Left lung (tissue), 10 donors: ENCODE results near the gene IL17B. TPM values are rescaled to one million over a fixed set of nuclear protein-coding genes. Genes with fewer than 3 reads are reported as not detected.

Source experiments
- ATAC-seq: fragments of 200-7000 bp; cut with Tn5 transposase; one replicate; pipeline ENCODE4 v1.9.1; 2020; ENCODE audit warnings: moderate library complexity
- DNase-seq, 4 donors: peaks; one replicate each; pipeline ENCODE4 v3.0.0-alpha.2; 2013 to 2020
- H3K27ac ChIP-seq, 2 donors: fragments of 200-600 bp; sonication (generic) in 1 of 2; one replicate each; pipeline versions ENCODE4 v1.5.0 to v1.8.0; 2020 to 2021
- H3K27me3 ChIP-seq, 2 donors: fragments of 200-600 bp; sonication (generic) in 1 of 2; one replicate each; pipeline versions ENCODE4 v1.5.0 to v1.8.0; 2020 to 2021
- H3K36me3 ChIP-seq, 2 donors: fragments of 200-600 bp; sonication (generic) in 1 of 2; one replicate each; pipeline versions ENCODE4 v1.5.0 to v1.8.0; 2020 to 2021
- H3K4me1 ChIP-seq, 2 donors: fragments of 200-600 bp; one replicate each; pipeline ENCODE4 v1.8.0; 2021
- H3K4me3 ChIP-seq, 2 donors: fragments of 200-600 bp; sonication (generic) in 1 of 2; one replicate each; pipeline versions ENCODE4 v1.5.0 to v1.8.0; 2020 to 2021; ENCODE audit warnings: mild to moderate bottlenecking in 1 of 2
- H3K9me3 ChIP-seq, 2 donors: fragments of 200-600 bp; sonication (generic) in 1 of 2; one replicate each; pipeline versions ENCODE4 v1.5.0 to v1.8.0; 2020 to 2021
- CTCF ChIP-seq, 2 donors: fragments of 200-600 bp; sonication (generic) in 1 of 2; IDR thresholded peaks; one replicate each; pipeline versions ENCODE4 v1.5.0 to v1.8.0; 2021; ENCODE audit warnings: antibody characterized with exemption in 2 of 2
- intact Hi-C, 2 donors: fragments of 100-400 bp; cut with DNase I; formaldehyde crosslinking; loops; one replicate each; pipeline versions ENCODE4 v1.11.2 to v1.14.2; 2022
- polyA plus RNA-seq, 6 donors: library from polyadenylated mRNA; unstranded; fragments of 120-200 nt; gene quantifications; one replicate each; pipeline ENCODE4 v1.2.1, GENCODE V29; 2013; ENCODE audit not compliant: insufficient read length in 6 of 6
- total RNA-seq, 2 donors: library from RNA; stranded (reverse); fragmentation: NEBNext Ultra II Directional; extraction: Animal tissue kit (Norgen Biotek cat#: 25700); gene quantifications; one replicate each; pipeline ENCODE4 v1.2.1, GENCODE V29; 2021
- donor health status: DM: no; HTN: yes; CAD: no.
- donor health status: DM: no; HTN: no; CAD: no.

IL17B gene
- total and polyA plus RNA-seq, 8 donors = 0.42 to 1.9 (median 1.4) TPM; not detected in 1

GRCh38 chr5:149408252-149409099, 29.4 kb upstream of the IL17B start:
- peaks cover 0 to 3% of the 10 kb centered on the region in 2 donors for H3K4me1 ChIP-seq
- intact Hi-C loops = no loop called here

GRCh38 chr5:149407323-149408251, 28.5 kb upstream of the IL17B start:
- H3K27me3 ChIP-seq = no peaks in the 10 kb centered on the region
- DNase-seq = no peak
- intact Hi-C loops = no loop called here
- H3K36me3 ChIP-seq = no peaks in the 10 kb centered on the region
- H3K9me3 ChIP-seq = no peaks in the 10 kb centered on the region
- ATAC-seq = no peak
- no peak for TF ChIP-seq CTCF (IDR thresholded peaks at IDR 0.05)
- peak overlapping the region; percentile 35 to 44 for H3K4me3 ChIP-seq
- H3K27ac ChIP-seq = peak overlapping the region; percentile 50 to 79
- H3K4me1 ChIP-seq = peaks cover 0 to 3% of the 10 kb centered on the region in 2 donors

More at GRCh38 chr5:149408252-149409099, 29.4 kb upstream of the IL17B start:
- Histone ChIP-seq H3K4me3 (peak overlapping the region; percentile 35 to 44), H3K27ac (peak overlapping the region; percentile 50 to 79), H3K9me3 (no peaks in the 10 kb centered on the region), H3K27me3 (no peaks in the 10 kb centered on the region), H3K36me3 (no peaks in the 10 kb centered on the region)
- DNase-seq (no peak), ATAC-seq (no peak)
- no peak for TF ChIP-seq CTCF (IDR thresholded peaks at IDR 0.05)

- peak overlapping the region; percentile 50 to 79 for H3K27ac ChIP-seq
- TF ChIP-seq CTCF (IDR thresholded peaks at IDR 0.05) = no peak
- DNase-seq (no peak), ATAC-seq (no peak)
- H3K4me3 ChIP-seq = peak overlapping the region; percentile 35 to 44
- no peaks in the 10 kb centered on the region for H3K9me3 ChIP-seq
- no peaks in the 10 kb centered on the region for H3K27me3 ChIP-seq
- intact Hi-C loops = no loop called here
- peaks cover 0 to 3% of the 10 kb centered on the region in 2 donors for H3K4me1 ChIP-seq
- no peaks in the 10 kb centered on the region for H3K36me3 ChIP-seq
Measured at GRCh38 chr5:149406979-149407306, 27.9 kb upstream of the IL17B start.

- intact Hi-C loops = no loop called here
- no peaks in the 10 kb centered on the region for H3K36me3 ChIP-seq
- DNase-seq (peak in 3 of 4 donors; percentile 71 to 89 (median 77)), ATAC-seq (peak; percentile 75)
- TF ChIP-seq CTCF (IDR thresholded peaks at IDR 0.05) = no peak
- no peaks in the 10 kb centered on the region for H3K9me3 ChIP-seq
- H3K27me3 ChIP-seq = no peaks in the 10 kb centered on the region
- peak overlapping the region; percentile 50 to 79 for H3K27ac ChIP-seq
- H3K4me1 ChIP-seq = peaks cover 0 to 3% of the 10 kb centered on the region in 2 donors
- H3K4me3 ChIP-seq = peak overlapping the region; percentile 35 to 44
Measured at GRCh38 chr5:149406203-149406978, 27.3 kb upstream of the IL17B start.
